AG04450 (cell line): ENCODE results near the gene DCLK1. TPM values are rescaled to one million over a fixed set of nuclear protein-coding genes. Genes with fewer than 3 reads are reported as not detected.
"Not testable (repeated sequence)": the region's sequence is repeated elsewhere in the genome, so short reads cannot be mapped to it uniquely, and the experiment has no call there.

Source experiments
- CTCF ChIA-PET: fragments of 300-600, 350-600 bp; formaldehyde crosslinking; extraction: SDS; loops from one replicate; lab custom pipeline; 2022; ENCODE audit warnings: antibody characterized with exemption, inconsistent platforms; lab: Charles Lee
- POLR2A ChIA-PET: fragments of 350-600 bp; formaldehyde crosslinking; extraction: SDS; loops from one replicate; lab custom pipeline; 2021; ENCODE audit warnings: antibody characterized with exemption, inconsistent platforms; lab: Yijun Ruan, JAX
- DNase-seq: peaks from one replicate; pipeline ENCODE4 v3.0.0-alpha.2; 2011; ENCODE audit warnings: low read depth, low spot score
- H3K27ac ChIP-seq: one replicate; pipeline ENCODE4 v1.5.1; 2012; ENCODE audit warnings: low read depth, low read length, control low read depth
- H3K27me3 ChIP-seq: one replicate; pipeline ENCODE4 v1.6.0; 2012; ENCODE audit warnings: low read length; ENCODE audit not compliant: control insufficient read depth, insufficient read depth
- H3K4me3 ChIP-seq: 2 replicates; pipeline ENCODE4 v1.5.1; 2011; ENCODE audit warnings: mild to moderate bottlenecking, low read depth, low read length, control low read depth
- H3K9me3 ChIP-seq: 2 replicates; pipeline ENCODE4 v1.5.1; 2012; ENCODE audit warnings: low read length; ENCODE audit not compliant: control insufficient read depth, insufficient read depth
- CTCF ChIP-seq: IDR thresholded peaks from 2 replicates; pipeline ENCODE4 v1.5.1; 2011; ENCODE audit warnings: low read depth, low read length, control low read depth, inconsistent platforms
- polyA plus RNA-seq: library from polyadenylated mRNA; depleted of rRNA; stranded (reverse); fragments of >200 nt; gene quantifications from 2 replicates; pipeline ENCODE4 v1.2.3, GENCODE V29; 2011

Gene DCLK1
- polyA plus RNA-seq, 1 experiment: not detected

- POLR2A ChIA-PET: no interaction called here
- no peaks in the 10 kb centered on the region for H3K9me3 ChIP-seq
- H3K27me3 ChIP-seq: no peaks in the 10 kb centered on the region
- CTCF ChIA-PET: no interaction called here
- DNase-seq: no peak
- TF ChIP-seq CTCF: no peak
- H3K4me3 ChIP-seq: no peak overlapping the region
- H3K27ac ChIP-seq: no peak overlapping the region
These were observed 56.5 kb downstream of the DCLK1 start for GRCh38 chr13:36074659-36075058.

- POLR2A ChIA-PET: no interaction called here
- no peak for DNase-seq
- no peaks in the 10 kb centered on the region for H3K9me3 ChIP-seq
These were observed 58.8 kb downstream of the DCLK1 start for GRCh38 chr13:36072152-36072935.

GRCh38 chr13:36070504-36071192 lies 60.5 kb downstream of the DCLK1 start:
- DNase-seq, H3K4me3 ChIP-seq, H3K27ac ChIP-seq, H3K27me3 ChIP-seq, CTCF ChIA-PET, POLR2A ChIA-PET, H3K9me3 ChIP-seq: not testable (repeated sequence)

More at GRCh38 chr13:36072152-36072935, 58.8 kb downstream of the DCLK1 start:
- no peaks in the 10 kb centered on the region for H3K27me3 ChIP-seq
- H3K27ac ChIP-seq: no peak overlapping the region
- CTCF ChIA-PET: no interaction called here
- H3K4me3 ChIP-seq: no peak overlapping the region
- TF ChIP-seq CTCF: no peak

GRCh38 chr13:36069881-36070366 lies 61.3 kb downstream of the DCLK1 start:
- ChIA-PET CTCF (no interaction called here), POLR2A (no interaction called here)
- TF ChIP-seq CTCF: no peak
- Histone ChIP-seq H3K4me3 (no peak overlapping the region), H3K27me3 (no peaks in the 10 kb centered on the region), H3K27ac (no peak overlapping the region), H3K9me3 (no peaks in the 10 kb centered on the region)
- no peak for DNase-seq

- H3K27ac ChIP-seq: no peak overlapping the region
- no peak for DNase-seq
- no peak for TF ChIP-seq CTCF
- H3K4me3 ChIP-seq: no peak overlapping the region
- ChIA-PET CTCF (no interaction called here), POLR2A (no interaction called here)
- H3K9me3 ChIP-seq: no peaks in the 10 kb centered on the region
- H3K27me3 ChIP-seq: no peaks in the 10 kb centered on the region
These were observed 62.2 kb downstream of the DCLK1 start for GRCh38 chr13:36068991-36069390.
